ENCODE measurements around the gene COA5. TPM values are rescaled to one million over a fixed set of nuclear protein-coding genes. Genes with fewer than 3 reads are reported as not detected.
"Not testable (repeated sequence)": the region's sequence is repeated elsewhere in the genome, so short reads cannot be mapped to it uniquely, and the experiment has no call there.

The COA5 gene
- total RNA-seq, 4 donors from 2014 or later = 14.3 to 31.3 (median 29.0) TPM

GRCh38 chr2:98605076-98605475, 3.2 kb downstream of the COA5 start:
- TF ChIP-seq CTCF (IDR thresholded peaks at IDR 0.05) = no peak
- no peak for TF ChIP-seq POLR2A (IDR thresholded peaks at IDR 0.05)
- DNase-seq (ENCODE audit: low spot score in 2 of 2) = no peak
- 55 to 56% methylated on average over 3 of the region's 3 CpGs for WGBS, 2 donors
- no peak overlapping the region for H3K4me3 ChIP-seq (ENCODE audit: low read depth, poor library complexity, severe bottlenecking)
- intact Hi-C loops (cut with DNase I; ENCODE audit: low total_unique reads) = no loop called here

- intact Hi-C loops (cut with DNase I; ENCODE audit: low total_unique reads) = no loop called here
- H3K4me3 ChIP-seq (ENCODE audit: low read depth, poor library complexity, severe bottlenecking) = no peak overlapping the region
- DNase-seq (ENCODE audit: low spot score in 2 of 2) = no peak
- TF ChIP-seq POLR2A (IDR thresholded peaks at IDR 0.05) (no peak), CTCF (IDR thresholded peaks at IDR 0.05) (no peak)
- 25 to 29% methylated on average over 2 of the region's 2 CpGs for WGBS, 2 donors
Measured at GRCh38 chr2:98604547-98604946, 3.8 kb downstream of the COA5 start.

- WGBS, 2 donors = 59 to 78% methylated on average over 3 of the region's 3 CpGs
- no peak for DNase-seq (ENCODE audit: low spot score in 2 of 2)
- H3K4me3 ChIP-seq (ENCODE audit: low read depth, poor library complexity, severe bottlenecking) = no peak overlapping the region
- TF ChIP-seq CTCF (IDR thresholded peaks at IDR 0.05) (no peak), POLR2A (IDR thresholded peaks at IDR 0.05) (no peak)
- intact Hi-C loops (cut with DNase I; ENCODE audit: low total_unique reads) = no loop called here
Measured at GRCh38 chr2:98601532-98602132, 6.7 kb downstream of the COA5 start.

- DNase-seq (ENCODE audit: low spot score in 2 of 2) = no peak
- H3K4me3 ChIP-seq (ENCODE audit: low read depth, poor library complexity, severe bottlenecking) = no peak overlapping the region
- 82 to 87% methylated on average over 1 of the region's 1 CpG for WGBS, 2 donors
- intact Hi-C loops (cut with DNase I; ENCODE audit: low total_unique reads) = no loop called here
- TF ChIP-seq POLR2A (IDR thresholded peaks at IDR 0.05) (no peak), CTCF (IDR thresholded peaks at IDR 0.05) (no peak)
Measured at GRCh38 chr2:98598781-98599428, 9.4 kb downstream of the COA5 start.

- WGBS, 2 donors = 94 to 97% methylated on average over 4 of the region's 4 CpGs
- H3K4me3 ChIP-seq (ENCODE audit: low read depth, poor library complexity, severe bottlenecking); DNase-seq (ENCODE audit: low spot score in 2 of 2); intact Hi-C loops (cut with DNase I; ENCODE audit: low total_unique reads): not testable (repeated sequence)
Measured at GRCh38 chr2:98594665-98595064, 13.6 kb downstream of the COA5 start.

GRCh38 chr2:98592565-98592964, 15.7 kb downstream of the COA5 start:
- no peak overlapping the region for H3K4me3 ChIP-seq (ENCODE audit: low read depth, poor library complexity, severe bottlenecking)
- 93 to 95% methylated on average over 8 of the region's 8 CpGs for WGBS, 2 donors
- DNase-seq (ENCODE audit: low spot score in 2 of 2) = peak in 1 of 2 donors; percentile 76
- intact Hi-C loops (cut with DNase I; ENCODE audit: low total_unique reads) = no loop called here
- no peak for TF ChIP-seq POLR2A (IDR thresholded peaks at IDR 0.05)
- no peak for TF ChIP-seq CTCF (IDR thresholded peaks at IDR 0.05)
